HG03457 (cell line): ENCODE results near the gene C17orf107.

ENCODE experiments used
- ATAC-seq: cut with Tn5 transposase; IDR thresholded peaks from one replicate; pipeline ENCODE4 v1.9.1; 2021; ENCODE audit warnings: moderate number of reproducible peaks; ENCODE audit not compliant: unreplicated experiment

Gene C17orf107

GRCh38 chr17:4947411-4948165 is 48.3 kb downstream of the C17orf107 start:
- ATAC-seq: no peak

GRCh38 chr17:4948166-4948930 is 49.0 kb downstream of the C17orf107 start, which contains the start of gene PFN1:
PFN1 (minus strand) TSS chr17:4948530; CDS start chr17:4948394, 136 bp downstream.
- no peak for ATAC-seq

GRCh38 chr17:4948931-4949320 is 49.6 kb downstream of the C17orf107 start:
- no peak for ATAC-seq

- ATAC-seq: no peak
Measured at GRCh38 chr17:4949321-4950074, 50.2 kb downstream of the C17orf107 start.

- no peak for ATAC-seq
Measured at GRCh38 chr17:4950075-4950745, 50.9 kb downstream of the C17orf107 start.

- no peak for ATAC-seq
Measured at GRCh38 chr17:4950746-4951204, 51.4 kb downstream of the C17orf107 start, which contains the start of gene ENO3. ENO3 (plus strand) TSS chr17:4951119; CDS start chr17:4951830, 711 bp downstream.

GRCh38 chr17:4951486-4951885 is 52.1 kb downstream of the C17orf107 start:
- ATAC-seq: no peak
